Pancreas (tissue), 10 donors: ENCODE results near the gene OPN1MW3. TPM values are rescaled to one million over a fixed set of nuclear protein-coding genes. Genes with fewer than 3 reads are reported as not detected.
"Not testable (repeated sequence)": the region's sequence is repeated elsewhere in the genome, so short reads cannot be mapped to it uniquely, and the experiment has no call there.

Experiments used
- ATAC-seq, 4 donors: fragments of 200-7000 bp; cut with Tn5 transposase; one replicate each; pipeline versions ENCODE4 v1.8.0 to v1.9.1; 2020; ENCODE audit warnings: mild to moderate bottlenecking in 4 of 4, moderate library complexity in 4 of 4
- DNase-seq, 6 donors: peaks; one replicate each; pipeline ENCODE4 v3.0.0-alpha.2; 2020
- FAIRE-seq: peaks from 2 replicates; lab custom pipeline; 2012; peaks lifted over from hg19 to GRCh38; lab: Jason Lieb, UNC
- H3K27ac ChIP-seq, 4 donors: fragments of 200-600 bp; sonication (generic); 1 replicate in 3 of 4; 2 replicates in 1 of 4; pipeline versions ENCODE4 v1.5.0 to v1.8.0; 2020
- H3K27me3 ChIP-seq, 4 donors: fragments of 200-600 bp; one replicate each; pipeline ENCODE4 v1.8.0; 2021
- H3K36me3 ChIP-seq, 3 donors: fragments of 200-600 bp; sonication (generic) in 1 of 3; one replicate each; pipeline versions ENCODE4 v1.5.0 to v1.8.0; 2020 to 2021
- H3K4me1 ChIP-seq, 3 donors: fragments of 200-600 bp; one replicate each; pipeline ENCODE4 v1.8.0; 2021
- H3K4me3 ChIP-seq, 4 donors: fragments of 200-600 bp; sonication (generic) in 2 of 4; one replicate each; pipeline versions ENCODE4 v1.5.0 to v1.8.0; 2020 to 2021
- H3K9me3 ChIP-seq, 4 donors: fragments of 200-600 bp; one replicate each; pipeline ENCODE4 v1.8.0; 2021
- CTCF ChIP-seq, 4 donors: fragments of 200-600 bp; sonication (generic) in 3 of 4; IDR thresholded peaks; one replicate each; pipeline versions ENCODE4 v1.5.0 to v1.8.0; 2021; ENCODE audit warnings: antibody characterized with exemption in 4 of 4
- WGBS, 2 donors: extraction: QIAGEN DNeasy Blood & Tissue Kit; methylation state at CpG; one replicate each; pipeline ENCODE4 v1.1.7; 2013; 5-methylcytosine and 5-hydroxymethylcytosine counted together
- intact Hi-C, 3 donors: fragments of 100-400 bp; cut with DNase I; formaldehyde crosslinking; loops; one replicate each; pipeline versions ENCODE4 v1.11.1 to v1.14.2; 2022
- polyA plus RNA-seq, 2 donors: library from polyadenylated mRNA; stranded (reverse); fragments of 200-250 nt; gene quantifications; one replicate each; pipeline ENCODE4 v1.2.3, GENCODE V29; 2013
- total RNA-seq, 6 donors: library from RNA; stranded (reverse); fragmentation: NEBNext Ultra II Directional in 4 of 6; extraction: Animal tissue kit (Norgen Biotek cat#: 25700) in 4 of 6; gene quantifications; one replicate each; pipeline versions ENCODE4 v1.2.1 to v1.2.4, GENCODE V29; 2021 to 2023
- donor health status: healthy with polysubstance abuse.
- donor health status: DM: no; HTN: no; CAD: no; lungs with moderate emphysema.
- donor health status: DM: no; HTN: no; CAD: no.
- donor health status: control.
- donor health status: control.
- donor health status: Bipolar disorder and iron deficiency.
- donor health status: DM: yes; HTN: yes; CAD: no.
- donor health status: DM: no; HTN: no; CAD: no.
- donor health status: DM: no; HTN: no; CAD: no.
- donor health status: DM: yes; HTN: yes; CAD: no.

The OPN1MW3 gene
- total and polyA plus RNA-seq, 8 donors = not detected

GRCh38 chrX:154295664-154296310 is 38.4 kb downstream of the OPN1MW3 start, which contains the start of gene TKTL1:
Gene TKTL1 (plus strand): TSS chrX:154295795. CDS start chrX:154295860, 65 bp downstream.
- FAIRE-seq (no peak), DNase-seq (no peak), ATAC-seq (no peak)
- 91 to 94% methylated on average over 37 of the region's 37 CpGs for WGBS, 2 donors
- Histone ChIP-seq H3K9me3 (no peaks in the 10 kb centered on the region), H3K4me1 (no peaks in the 10 kb centered on the region), H3K27ac (no peak within 1 kb of the TSS), H3K36me3 (no peaks in the 10 kb centered on the region), H3K27me3 (no peaks in the 10 kb centered on the region), H3K4me3 (no peak within 1 kb of the TSS)
- TF ChIP-seq CTCF (IDR thresholded peaks at IDR 0.05) = no peak
- intact Hi-C loops = no loop called here

GRCh38 chrX:154296731-154297130 is 39.3 kb downstream of the OPN1MW3 start:
- 85 to 89% methylated on average over 18 of the region's 18 CpGs for WGBS, 2 donors
- FAIRE-seq (no peak), ATAC-seq (no peak), DNase-seq (no peak)
- intact Hi-C loops = no loop called here
- no peaks in the 10 kb centered on the region for H3K36me3 ChIP-seq
- no peak overlapping the region for H3K27ac ChIP-seq
- H3K9me3 ChIP-seq = no peaks in the 10 kb centered on the region
- no peak for TF ChIP-seq CTCF (IDR thresholded peaks at IDR 0.05)
- no peaks in the 10 kb centered on the region for H3K27me3 ChIP-seq
- no peak overlapping the region for H3K4me3 ChIP-seq
- H3K4me1 ChIP-seq = no peaks in the 10 kb centered on the region

- Histone ChIP-seq H3K27me3 (no peaks in the 10 kb centered on the region), H3K27ac (no peak overlapping the region), H3K36me3 (no peaks in the 10 kb centered on the region), H3K4me1 (no peaks in the 10 kb centered on the region), H3K4me3 (no peak overlapping the region), H3K9me3 (no peaks in the 10 kb centered on the region)
- no peak for FAIRE-seq
- WGBS, 2 donors = 76 to 77% methylated on average over 7 of the region's 7 CpGs
- DNase-seq = no peak
- no peak for TF ChIP-seq CTCF (IDR thresholded peaks at IDR 0.05)
- intact Hi-C loops = no loop called here
- no peak for ATAC-seq
Measured at GRCh38 chrX:154298312-154298711, 40.9 kb downstream of the OPN1MW3 start.

- Histone ChIP-seq H3K4me3 (no peak overlapping the region), H3K9me3 (no peaks in the 10 kb centered on the region), H3K36me3 (no peaks in the 10 kb centered on the region), H3K27me3 (no peaks in the 10 kb centered on the region), H3K27ac (no peak overlapping the region), H3K4me1 (no peaks in the 10 kb centered on the region)
- WGBS, 2 donors = 83 to 89% methylated on average over 8 of the region's 8 CpGs
- intact Hi-C loops = no loop called here
- ATAC-seq (no peak), DNase-seq (no peak), FAIRE-seq (no peak)
- no peak for TF ChIP-seq CTCF (IDR thresholded peaks at IDR 0.05)
Measured at GRCh38 chrX:154300816-154301215, 43.4 kb downstream of the OPN1MW3 start.

- H3K27ac ChIP-seq, H3K9me3 ChIP-seq, FAIRE-seq, DNase-seq, H3K27me3 ChIP-seq, H3K4me3 ChIP-seq, ATAC-seq, intact Hi-C loops, H3K36me3 ChIP-seq, H3K4me1 ChIP-seq: not testable (repeated sequence)
- WGBS, 2 donors = 74% methylated on average over 7 of the region's 7 CpGs
Measured at GRCh38 chrX:154302998-154303397, 45.6 kb downstream of the OPN1MW3 start.
